Body of pancreas (tissue), 4 donors: ENCODE measurements around the gene ACSF3.

ENCODE experiments used
- POLR2A ChIP-seq, 3 donors: fragments of 450-650 bp; IDR thresholded peaks; one replicate each; pipeline ENCODE4 v1.6.1; 2016; ENCODE audit warnings: antibody characterized with exemption in 3 of 3, mild to moderate bottlenecking in 2 of 3
- TF ChIP-seq, protein P1 (sequence below), 7 experiments: fragments of 450-650 bp in 4 of 7; fragments of 200-600 bp in 3 of 7; sonication (generic) in 3 of 7; IDR thresholded peaks; one replicate each; pipeline ENCODE4 v1.5.1; 2016 to 2019; ENCODE audit warnings: antibody characterized with exemption in 7 of 7

GRCh38 chr16:89135971-89136765 lies 42.5 kb downstream of the ACSF3 start:
- TF ChIP-seq, protein P1, sequence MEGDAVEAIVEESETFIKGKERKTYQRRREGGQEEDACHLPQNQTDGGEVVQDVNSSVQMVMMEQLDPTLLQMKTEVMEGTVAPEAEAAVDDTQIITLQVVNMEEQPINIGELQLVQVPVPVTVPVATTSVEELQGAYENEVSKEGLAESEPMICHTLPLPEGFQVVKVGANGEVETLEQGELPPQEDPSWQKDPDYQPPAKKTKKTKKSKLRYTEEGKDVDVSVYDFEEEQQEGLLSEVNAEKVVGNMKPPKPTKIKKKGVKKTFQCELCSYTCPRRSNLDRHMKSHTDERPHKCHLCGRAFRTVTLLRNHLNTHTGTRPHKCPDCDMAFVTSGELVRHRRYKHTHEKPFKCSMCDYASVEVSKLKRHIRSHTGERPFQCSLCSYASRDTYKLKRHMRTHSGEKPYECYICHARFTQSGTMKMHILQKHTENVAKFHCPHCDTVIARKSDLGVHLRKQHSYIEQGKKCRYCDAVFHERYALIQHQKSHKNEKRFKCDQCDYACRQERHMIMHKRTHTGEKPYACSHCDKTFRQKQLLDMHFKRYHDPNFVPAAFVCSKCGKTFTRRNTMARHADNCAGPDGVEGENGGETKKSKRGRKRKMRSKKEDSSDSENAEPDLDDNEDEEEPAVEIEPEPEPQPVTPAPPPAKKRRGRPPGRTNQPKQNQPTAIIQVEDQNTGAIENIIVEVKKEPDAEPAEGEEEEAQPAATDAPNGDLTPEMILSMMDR (IDR thresholded peaks at IDR 0.05) = no peak
- no peak for TF ChIP-seq POLR2A (IDR thresholded peaks at IDR 0.05)
